HG03159 (cell line): Measurements from ENCODE around the gene SH3PXD2A.

ENCODE experiments used
- ATAC-seq: cut with Tn5 transposase; IDR thresholded peaks from one replicate; pipeline ENCODE4 v1.9.1; 2021; ENCODE audit warnings: mild to moderate bottlenecking, moderate library complexity; ENCODE audit not compliant: unreplicated experiment

SH3PXD2A gene

DNA sequence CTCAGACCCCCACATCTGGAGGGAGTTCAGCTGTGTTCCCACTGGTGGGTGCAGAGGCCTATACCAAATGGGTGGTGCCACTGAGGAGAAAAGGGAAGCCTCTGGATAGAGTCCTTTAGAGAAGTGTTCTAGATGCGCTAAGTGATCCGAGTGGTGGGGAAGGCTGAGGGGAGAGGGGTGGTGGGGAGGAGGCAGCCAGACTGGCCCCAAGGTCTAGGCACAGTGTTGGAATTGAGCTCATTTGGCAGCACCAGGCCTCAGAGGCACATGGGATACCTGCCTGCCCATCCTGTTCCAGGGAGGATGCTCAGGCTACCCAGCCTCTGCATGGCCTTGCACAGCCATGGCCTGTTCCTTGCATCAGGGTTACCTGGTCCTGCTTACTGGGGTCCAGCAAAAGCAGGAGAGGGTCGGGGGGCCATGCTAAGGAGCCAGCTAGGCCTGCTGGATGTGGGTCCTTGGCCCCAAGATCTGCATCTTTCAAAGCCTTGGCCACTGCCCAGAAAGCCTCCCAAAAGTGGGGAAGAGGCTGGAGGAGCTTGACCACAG is 262.3 kb downstream of the SH3PXD2A start:
- no peak for ATAC-seq

GRCh38 chr10:103592186-103593021 is 263.0 kb downstream of the SH3PXD2A start:
- peak; percentile 79 for ATAC-seq

DNA sequence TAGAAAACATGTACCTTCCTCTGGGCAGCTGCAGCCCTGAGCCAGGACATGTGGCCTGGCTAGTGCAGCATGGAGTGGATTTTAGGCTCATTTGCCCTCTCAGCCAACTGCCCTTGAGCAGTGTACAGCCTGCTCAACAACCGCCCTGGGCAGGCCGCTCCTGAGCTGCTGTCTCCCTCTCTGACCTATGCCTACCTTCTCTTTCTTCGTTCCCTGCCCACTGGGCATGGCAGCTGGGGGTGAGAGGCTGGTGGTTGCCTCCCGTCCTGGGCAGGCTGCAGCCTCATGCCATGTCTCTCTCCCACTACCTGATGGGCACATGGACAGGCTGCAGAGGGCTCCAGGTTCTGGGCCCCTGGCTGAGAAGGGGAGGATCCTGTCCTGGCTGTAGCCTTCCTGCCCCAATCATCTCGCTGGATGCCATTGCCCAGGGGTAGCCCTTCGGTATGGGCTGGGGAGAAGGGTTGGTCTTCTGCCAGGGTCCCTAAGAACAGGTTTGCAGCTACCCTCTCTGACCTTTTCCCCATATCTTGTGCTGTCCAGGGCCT is 264.6 kb downstream of the SH3PXD2A start:
- ATAC-seq: no peak

DNA sequence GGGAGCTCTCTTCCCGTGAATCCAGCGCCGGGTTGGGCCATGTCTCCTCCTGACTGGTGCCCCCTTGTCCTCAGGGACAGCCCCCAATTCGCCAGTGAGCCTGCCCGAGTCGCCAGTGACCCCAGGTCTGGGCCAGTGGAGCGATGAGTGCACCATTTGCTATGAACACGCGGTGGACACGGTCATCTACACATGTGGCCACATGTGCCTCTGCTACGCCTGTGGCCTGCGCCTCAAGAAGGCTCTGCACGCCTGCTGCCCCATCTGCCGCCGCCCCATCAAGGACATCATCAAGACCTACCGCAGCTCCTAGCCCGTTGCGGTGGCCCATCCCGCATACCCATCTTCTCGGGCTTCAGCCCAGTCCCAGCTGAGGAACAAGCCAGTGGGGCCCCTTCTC is 265.3 kb downstream of the SH3PXD2A start:
- no peak for ATAC-seq

GRCh38 chr10:103589074-103589630 is 266.2 kb downstream of the SH3PXD2A start:
- ATAC-seq: no peak

DNA sequence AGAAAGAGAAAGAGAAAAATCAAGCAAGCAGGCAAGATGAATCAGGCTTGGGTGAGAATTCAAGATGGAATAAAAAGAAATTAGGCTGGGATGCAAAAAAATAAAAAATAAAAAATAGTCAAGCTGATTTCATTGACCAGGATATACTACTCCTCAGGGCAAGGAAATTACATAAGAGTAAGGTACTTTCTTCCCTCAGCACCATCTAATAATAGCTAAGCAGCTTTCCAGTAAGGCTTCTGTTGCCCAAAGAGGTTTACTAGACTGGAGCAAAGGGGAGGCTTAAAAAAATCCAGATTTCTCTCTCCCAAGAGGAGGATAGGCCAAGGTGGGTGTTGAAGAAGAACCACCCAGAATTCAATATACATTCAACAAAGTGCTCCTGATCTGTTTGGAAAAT is 268.3 kb downstream of the SH3PXD2A start:
- ATAC-seq: no peak

DNA sequence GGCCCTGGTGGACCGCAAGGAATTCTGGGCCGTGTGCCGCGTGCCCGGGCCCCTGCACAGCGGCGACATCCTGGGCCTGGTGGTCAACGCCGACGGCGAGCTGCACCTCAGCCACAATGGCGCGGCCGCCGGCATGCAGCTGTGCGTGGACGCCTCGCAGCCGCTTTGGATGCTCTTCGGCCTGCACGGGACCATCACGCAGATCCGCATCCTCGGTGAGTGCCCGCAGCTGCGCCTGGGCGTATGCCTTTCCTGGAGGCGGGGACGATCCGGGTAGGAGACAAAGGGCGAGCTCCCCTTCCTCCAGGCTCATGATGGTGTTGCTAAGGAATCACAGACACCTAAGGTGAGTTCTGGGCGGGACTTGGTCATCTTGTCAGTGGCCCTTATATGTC is 270.4 kb downstream of the SH3PXD2A start:
- ATAC-seq: no peak

GRCh38 chr10:103584216-103585010 is 271.0 kb downstream of the SH3PXD2A start:
- no peak for ATAC-seq

GRCh38 chr10:103583871-103584215 is 271.5 kb downstream of the SH3PXD2A start:
- no peak for ATAC-seq

DNA sequence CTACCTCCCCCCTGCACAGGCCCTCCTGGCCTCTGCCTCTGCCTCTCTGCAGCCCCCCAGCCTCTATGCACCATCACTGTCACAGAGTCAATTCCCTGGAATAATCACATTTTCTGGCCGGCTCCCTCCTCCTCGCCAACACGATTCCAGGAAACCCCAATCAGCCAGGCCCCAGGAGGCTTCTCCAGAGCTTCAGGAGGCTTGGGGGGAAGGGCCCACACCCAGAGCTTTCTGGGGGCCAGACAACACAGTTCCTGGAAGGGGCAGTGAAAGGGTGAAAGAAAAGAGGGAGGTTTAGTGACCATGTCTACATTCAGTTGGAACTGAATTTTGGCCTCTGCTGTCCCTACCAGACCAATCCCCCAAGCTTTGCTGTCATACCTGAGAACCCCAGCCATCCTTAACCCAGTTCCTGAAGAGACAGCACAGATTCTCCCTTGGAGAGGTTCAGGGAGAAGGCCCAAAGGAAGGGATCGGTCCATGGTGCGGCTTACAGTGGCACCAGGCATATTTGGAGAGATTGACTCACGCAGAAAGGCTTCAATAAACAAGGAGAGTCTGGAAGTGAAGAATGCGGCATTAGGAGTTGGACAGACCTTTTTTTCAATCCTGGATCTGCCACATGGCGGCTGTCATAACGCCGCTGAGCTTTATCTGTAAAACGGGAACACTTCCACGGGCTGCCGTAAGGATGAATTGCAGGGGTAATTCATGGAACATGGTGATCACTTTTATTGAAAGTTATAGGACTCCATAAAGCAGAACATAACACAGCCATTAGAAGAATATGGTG is 272.8 kb downstream of the SH3PXD2A start:
- ATAC-seq: no peak

GRCh38 chr10:103581499-103581898 is 273.9 kb downstream of the SH3PXD2A start:
- ATAC-seq: no peak

DNA sequence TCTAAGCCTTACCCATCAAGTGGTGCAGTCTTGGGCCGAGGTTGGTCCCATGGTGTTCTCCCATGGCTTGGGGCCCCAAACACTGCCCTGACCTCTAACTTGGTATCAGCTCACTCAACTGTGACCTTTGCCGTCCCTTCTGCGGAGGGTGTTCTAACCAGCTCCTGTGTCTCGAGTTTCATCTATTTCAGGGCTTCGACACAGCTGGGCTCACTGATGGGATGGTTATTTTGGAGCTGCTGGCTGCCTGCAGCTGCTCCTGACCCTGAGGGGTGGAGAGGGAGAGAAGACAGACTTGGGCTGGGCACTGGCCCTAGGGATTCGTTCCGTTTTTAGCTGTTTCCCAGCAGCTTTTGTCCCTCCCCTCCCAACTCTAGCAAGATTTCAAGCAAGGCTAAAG is 274.9 kb downstream of the SH3PXD2A start:
- ATAC-seq: no peak

GRCh38 chr10:103580011-103580410 is 275.4 kb downstream of the SH3PXD2A start:
- ATAC-seq: no peak

DNA sequence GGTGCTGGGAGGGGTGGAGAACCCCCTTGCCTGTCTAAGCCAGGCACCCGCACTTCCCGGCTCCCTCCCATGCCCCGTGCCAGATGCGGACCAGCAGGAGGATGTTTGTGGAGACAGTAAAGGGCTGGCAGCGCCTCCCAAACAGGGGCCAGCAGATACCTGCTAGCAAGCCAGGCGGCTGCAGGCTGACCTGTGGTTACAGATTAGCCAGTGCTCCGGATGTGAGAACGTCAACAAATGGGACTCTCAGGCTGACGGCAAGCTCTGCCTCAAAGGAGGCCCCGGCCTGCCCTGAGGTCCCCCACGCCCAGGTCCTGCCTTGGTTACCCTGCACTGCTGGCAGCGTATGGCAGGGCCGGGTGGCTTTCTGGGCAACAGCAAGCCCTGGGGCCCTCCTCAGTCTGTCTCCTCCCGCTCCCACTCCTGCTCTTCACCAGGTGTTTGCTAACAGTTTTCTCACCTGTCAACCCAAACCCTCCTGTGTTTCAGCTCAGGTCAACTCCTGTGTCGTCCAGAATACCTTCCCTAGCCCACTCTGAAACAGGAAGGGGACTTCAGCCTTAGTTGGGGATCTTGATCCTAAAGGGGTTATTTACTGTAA is 276.5 kb downstream of the SH3PXD2A start:
- ATAC-seq: no peak

GRCh38 chr10:103576862-103577261 is 278.5 kb downstream of the SH3PXD2A start:
- ATAC-seq: no peak

- ATAC-seq: no peak
Measured at GRCh38 chr10:103576076-103576471, 279.3 kb downstream of the SH3PXD2A start.

DNA sequence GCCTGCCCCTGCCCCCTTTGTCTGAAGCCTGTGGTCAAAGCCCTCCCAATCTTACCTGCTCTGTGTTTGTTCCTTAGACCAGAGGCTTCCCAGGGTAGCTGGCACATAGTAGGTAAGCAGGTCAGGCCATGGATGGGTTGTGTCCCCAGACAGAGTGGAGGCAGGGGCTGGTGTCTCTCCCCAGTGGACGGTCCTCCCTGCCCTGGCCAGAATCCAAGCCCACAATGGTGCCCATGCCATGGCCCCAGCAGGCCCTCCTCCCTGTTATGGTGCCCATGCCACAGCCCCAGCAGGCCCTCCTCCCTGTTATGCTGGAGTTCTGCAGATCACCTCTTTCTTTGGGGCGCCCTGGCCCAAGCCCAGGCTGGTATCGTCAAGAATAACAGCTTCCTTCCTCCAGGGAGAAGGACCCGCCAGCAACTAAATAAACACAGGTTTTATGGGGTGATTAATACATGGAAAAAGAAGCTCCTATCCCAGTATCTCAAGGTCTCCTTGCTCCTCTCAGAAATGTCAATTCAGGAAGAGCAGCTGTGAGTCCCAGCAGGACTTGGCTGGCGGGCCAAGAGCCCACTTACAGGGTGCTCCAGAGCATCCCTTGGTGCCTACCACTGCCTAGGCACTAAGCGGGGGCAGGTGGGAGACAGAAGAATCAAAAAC is 279.8 kb downstream of the SH3PXD2A start:
- ATAC-seq: no peak

DNA sequence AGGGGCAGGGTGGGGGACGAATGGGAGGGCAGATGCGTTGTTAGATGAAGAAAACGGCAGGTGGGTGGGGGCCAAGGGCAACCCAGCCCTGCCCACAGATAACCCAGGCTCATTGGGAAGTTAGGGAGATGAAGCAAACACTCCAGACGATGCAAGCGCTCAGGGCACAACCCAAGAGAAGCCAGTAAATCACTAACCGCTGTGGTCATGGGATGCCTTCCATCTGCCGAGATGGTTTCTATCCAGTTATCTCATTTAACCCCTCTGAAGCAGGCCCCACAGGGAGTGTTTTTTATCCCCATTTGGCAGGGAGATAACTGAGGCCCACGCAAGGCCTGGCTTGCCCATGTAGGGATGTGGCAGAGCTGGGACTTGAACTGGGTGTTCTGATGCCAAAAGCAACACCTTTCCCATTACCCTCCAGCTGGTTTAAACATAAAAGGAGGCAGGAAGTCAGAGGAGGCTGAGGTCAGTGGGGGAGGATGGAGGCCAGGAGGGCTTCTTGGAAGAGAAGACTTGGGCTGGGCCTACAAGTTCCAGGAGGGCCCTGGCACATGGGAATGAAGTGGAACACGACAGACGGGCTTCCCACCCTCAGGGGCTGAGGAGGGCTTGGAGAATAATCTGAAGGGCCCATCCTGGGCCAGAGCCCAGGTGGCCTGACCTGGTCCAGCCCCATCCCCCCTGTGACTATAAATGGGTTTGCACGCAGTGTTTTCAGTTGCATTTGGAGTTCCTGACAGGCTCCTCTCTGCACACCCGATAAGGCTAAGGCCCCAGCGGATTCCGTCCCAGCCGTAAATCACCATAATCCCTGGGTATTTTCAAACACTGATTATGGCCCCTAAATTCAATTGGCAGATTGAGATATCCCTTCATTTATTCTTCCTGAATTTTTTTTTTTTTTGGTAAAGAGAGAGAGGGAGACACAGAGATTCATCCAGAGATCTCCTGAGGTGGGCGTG is 281.0 kb downstream of the SH3PXD2A start:
- no peak for ATAC-seq

- ATAC-seq: no peak
Measured at GRCh38 chr10:103573205-103573487, 282.2 kb downstream of the SH3PXD2A start.
